Astrocyte (in vitro differentiated cells and primary cell): ENCODE results near the gene PUM2.

ENCODE experiments used
- EZH2 ChIP-seq: IDR thresholded peaks from 2 replicates; pipeline ENCODE4 v1.6.1; 2012; ENCODE audit warnings: mild to moderate bottlenecking, low read length, inconsistent platforms; ENCODE audit not compliant: insufficient read depth
- TF ChIP-seq, protein P1 (sequence below): IDR thresholded peaks from 2 replicates; pipeline ENCODE4 v1.5.1; 2011; ENCODE audit warnings: low read depth, mild to moderate bottlenecking, inconsistent platforms, low read length, moderate library complexity; ENCODE audit not compliant: insufficient read depth

DNA sequence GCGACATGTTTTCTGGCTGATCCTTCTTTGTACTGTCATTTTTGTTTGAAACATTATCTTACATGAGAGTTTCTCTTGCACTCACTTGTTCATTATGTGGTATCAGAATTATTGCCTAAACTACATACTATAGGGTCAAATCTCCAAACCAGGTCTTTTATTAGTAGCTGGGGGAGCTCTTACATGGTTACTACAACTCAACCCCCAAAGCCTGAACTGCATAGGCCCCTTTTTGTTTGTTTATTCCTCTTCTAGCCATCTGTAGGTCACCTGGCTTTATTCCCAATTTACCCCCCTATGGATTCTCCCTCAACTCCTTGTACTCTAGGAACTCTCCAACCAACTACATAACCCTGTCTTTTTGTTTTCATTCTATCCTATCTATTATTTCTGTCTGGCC is 46.7 kb downstream of the PUM2 start:
- TF ChIP-seq, protein P1, sequence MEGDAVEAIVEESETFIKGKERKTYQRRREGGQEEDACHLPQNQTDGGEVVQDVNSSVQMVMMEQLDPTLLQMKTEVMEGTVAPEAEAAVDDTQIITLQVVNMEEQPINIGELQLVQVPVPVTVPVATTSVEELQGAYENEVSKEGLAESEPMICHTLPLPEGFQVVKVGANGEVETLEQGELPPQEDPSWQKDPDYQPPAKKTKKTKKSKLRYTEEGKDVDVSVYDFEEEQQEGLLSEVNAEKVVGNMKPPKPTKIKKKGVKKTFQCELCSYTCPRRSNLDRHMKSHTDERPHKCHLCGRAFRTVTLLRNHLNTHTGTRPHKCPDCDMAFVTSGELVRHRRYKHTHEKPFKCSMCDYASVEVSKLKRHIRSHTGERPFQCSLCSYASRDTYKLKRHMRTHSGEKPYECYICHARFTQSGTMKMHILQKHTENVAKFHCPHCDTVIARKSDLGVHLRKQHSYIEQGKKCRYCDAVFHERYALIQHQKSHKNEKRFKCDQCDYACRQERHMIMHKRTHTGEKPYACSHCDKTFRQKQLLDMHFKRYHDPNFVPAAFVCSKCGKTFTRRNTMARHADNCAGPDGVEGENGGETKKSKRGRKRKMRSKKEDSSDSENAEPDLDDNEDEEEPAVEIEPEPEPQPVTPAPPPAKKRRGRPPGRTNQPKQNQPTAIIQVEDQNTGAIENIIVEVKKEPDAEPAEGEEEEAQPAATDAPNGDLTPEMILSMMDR = no peak
- TF ChIP-seq EZH2 = no peak
